Astrocyte (in vitro differentiated cells and primary cell): ENCODE results near the gene PTTG1.

Experiments used
- CTCF ChIP-seq: IDR thresholded peaks from 2 replicates; pipeline ENCODE4 v1.5.1; 2011; ENCODE audit warnings: low read depth, mild to moderate bottlenecking, inconsistent platforms, low read length, moderate library complexity; ENCODE audit not compliant: insufficient read depth
- EZH2 ChIP-seq: IDR thresholded peaks from 2 replicates; pipeline ENCODE4 v1.6.1; 2012; ENCODE audit warnings: mild to moderate bottlenecking, low read length, inconsistent platforms; ENCODE audit not compliant: insufficient read depth

- no peak for TF ChIP-seq CTCF
- no peak for TF ChIP-seq EZH2
Observed at GRCh38 chr5:160462167-160462566, 40.5 kb downstream of the PTTG1 start.
